ENCODE data around the gene SMTNL2.
"Not testable (repeated sequence)": the region's sequence is repeated elsewhere in the genome, so short reads cannot be mapped to it uniquely, and the experiment has no call there.

SMTNL2 gene

GRCh38 chr17:4572131-4572530 is 12.2 kb upstream of the SMTNL2 start:
- Mint-ChIP-seq H3K4me3 (no peak overlapping the region), H3K27ac (no peak overlapping the region), H3K4me1 (peaks cover 14% of the 10 kb centered on the region), H3K9me3 (no peaks in the 10 kb centered on the region), H3K36me3 (no peaks in the 10 kb centered on the region), H3K27me3 (no peaks in the 10 kb centered on the region)

- H3K4me1 Mint-ChIP-seq: peaks cover 14% of the 10 kb centered on the region
- no peaks in the 10 kb centered on the region for H3K36me3 Mint-ChIP-seq
- H3K27me3 Mint-ChIP-seq: no peaks in the 10 kb centered on the region
- H3K4me3 Mint-ChIP-seq: no peak overlapping the region
- no peaks in the 10 kb centered on the region for H3K9me3 Mint-ChIP-seq
- peak overlapping the region; percentile 80 for H3K27ac Mint-ChIP-seq
These were observed 11.2 kb upstream of the SMTNL2 start for GRCh38 chr17:4573115-4573514.

GRCh38 chr17:4573669-4574068 is 10.7 kb upstream of the SMTNL2 start:
- no peak overlapping the region for H3K4me3 Mint-ChIP-seq
- H3K4me1 Mint-ChIP-seq: peaks cover 14% of the 10 kb centered on the region
- H3K36me3 Mint-ChIP-seq: no peaks in the 10 kb centered on the region
- H3K9me3 Mint-ChIP-seq: no peaks in the 10 kb centered on the region
- peak overlapping the region; percentile 80 for H3K27ac Mint-ChIP-seq
- no peaks in the 10 kb centered on the region for H3K27me3 Mint-ChIP-seq

DNA sequence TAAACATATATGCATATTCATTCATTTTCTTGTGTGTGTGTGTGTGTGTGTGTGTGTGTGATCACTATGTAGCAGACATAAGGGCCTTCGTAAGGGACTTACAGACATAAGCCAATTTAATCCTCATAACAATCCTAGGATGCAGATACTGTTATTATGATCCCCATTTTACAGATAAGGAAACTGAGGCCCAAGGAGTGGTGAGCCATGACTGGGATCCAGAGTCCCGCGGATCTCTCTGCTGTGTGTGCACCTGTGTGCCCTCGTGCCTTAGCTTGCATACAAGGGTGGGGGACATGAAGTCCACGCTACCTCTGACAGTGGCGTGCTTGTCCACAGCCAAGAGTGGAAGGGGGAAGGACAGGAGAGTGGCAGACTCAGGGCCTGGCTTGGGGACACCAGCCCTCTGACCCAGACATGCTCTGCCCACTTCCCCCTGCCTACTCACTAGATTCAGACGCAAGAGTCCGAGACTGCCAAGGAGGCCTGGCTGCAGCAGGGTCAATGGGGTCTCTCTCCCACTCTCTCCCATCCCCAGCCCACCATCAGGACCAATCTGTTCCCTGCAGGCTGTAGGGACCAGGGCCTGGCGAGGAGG is 9.8 kb upstream of the SMTNL2 start:
- Mint-ChIP-seq H3K27ac (no peak overlapping the region), H3K27me3 (no peaks in the 10 kb centered on the region), H3K4me1 (peaks cover 14% of the 10 kb centered on the region), H3K4me3 (no peak overlapping the region), H3K36me3 (no peaks in the 10 kb centered on the region), H3K9me3 (no peaks in the 10 kb centered on the region)

GRCh38 chr17:4576161-4576558 is 8.2 kb upstream of the SMTNL2 start:
- Mint-ChIP-seq H3K4me3 (no peak overlapping the region), H3K27me3 (no peaks in the 10 kb centered on the region), H3K9me3 (no peaks in the 10 kb centered on the region), H3K27ac (no peak overlapping the region), H3K4me1 (peaks cover 14% of the 10 kb centered on the region), H3K36me3 (no peaks in the 10 kb centered on the region)

DNA sequence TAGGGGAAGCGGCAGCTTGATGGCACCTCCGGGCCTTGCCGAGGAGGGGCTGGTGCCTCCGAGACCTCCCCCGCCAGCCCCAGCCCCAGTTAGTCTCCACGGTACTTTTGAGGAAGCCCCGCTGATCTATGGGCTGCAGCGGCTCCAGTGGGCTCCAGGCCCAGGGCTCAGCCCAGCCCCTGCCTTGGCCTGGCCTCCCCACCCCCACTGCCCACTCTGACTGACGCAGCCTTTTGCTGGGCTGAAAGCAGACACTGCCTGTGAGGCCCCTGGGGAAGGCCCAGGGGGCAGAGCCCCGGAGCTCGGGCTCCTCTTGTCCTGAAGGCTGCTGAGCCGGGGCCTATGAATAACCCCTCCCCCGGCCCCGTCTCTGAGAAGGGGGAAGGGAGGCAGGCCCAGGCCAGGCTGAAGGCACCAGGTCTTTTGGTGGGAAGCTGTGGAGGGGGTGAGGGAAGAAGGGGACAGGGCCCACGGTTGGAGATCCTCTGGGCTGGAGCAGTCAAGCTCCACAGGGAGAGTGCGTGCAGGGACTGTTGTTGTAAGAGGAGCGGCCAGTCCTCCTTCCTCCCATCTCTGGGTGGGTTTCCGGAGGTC is 7.5 kb upstream of the SMTNL2 start:
- Mint-ChIP-seq H3K9me3 (no peaks in the 10 kb centered on the region), H3K4me3 (no peak overlapping the region)

GRCh38 chr17:4577386-4577993 is 6.8 kb upstream of the SMTNL2 start:
- Mint-ChIP-seq H3K36me3 (no peaks in the 10 kb centered on the region), H3K27ac (no peak overlapping the region), H3K4me3 (no peak overlapping the region), H3K4me1 (peaks cover 14% of the 10 kb centered on the region), H3K27me3 (no peaks in the 10 kb centered on the region), H3K9me3 (no peaks in the 10 kb centered on the region)

More for the DNA sequence above, 7.5 kb upstream of the SMTNL2 start:
- H3K27ac Mint-ChIP-seq: no peak overlapping the region
- no peaks in the 10 kb centered on the region for H3K27me3 Mint-ChIP-seq
- peaks cover 14% of the 10 kb centered on the region for H3K4me1 Mint-ChIP-seq
- no peaks in the 10 kb centered on the region for H3K36me3 Mint-ChIP-seq

DNA sequence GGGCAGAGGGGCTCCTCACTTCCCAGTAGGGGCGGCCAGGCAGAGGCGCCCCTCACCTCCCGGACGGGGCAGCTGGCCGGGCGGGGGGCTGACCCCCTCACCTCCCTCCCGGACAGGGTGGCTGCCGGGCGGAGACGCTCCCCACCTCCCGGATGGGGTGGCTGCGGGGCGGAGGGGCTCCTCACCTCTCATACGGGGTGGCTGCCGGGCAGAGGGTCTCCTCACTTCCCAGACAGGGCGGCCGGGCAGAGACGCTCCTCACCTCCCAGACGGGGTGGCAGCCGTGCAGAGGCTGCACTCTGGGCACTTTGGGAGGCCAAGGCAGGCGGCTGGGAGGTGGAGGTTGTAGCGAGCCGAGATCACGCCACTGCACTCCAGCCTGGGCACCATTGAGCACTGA is 6.0 kb upstream of the SMTNL2 start:
- not testable (repeated sequence) for H3K27me3 Mint-ChIP-seq, H3K4me1 Mint-ChIP-seq, H3K9me3 Mint-ChIP-seq, H3K36me3 Mint-ChIP-seq, H3K4me3 Mint-ChIP-seq, H3K27ac Mint-ChIP-seq

- Mint-ChIP-seq H3K4me1 (peaks cover 7% of the 10 kb centered on the region), H3K9me3 (no peaks in the 10 kb centered on the region), H3K27ac (no peak overlapping the region), H3K36me3 (no peaks in the 10 kb centered on the region), H3K27me3 (peaks cover 8% of the 10 kb centered on the region), H3K4me3 (no peak overlapping the region)
These were observed 4.7 kb upstream of the SMTNL2 start for GRCh38 chr17:4579678-4580077.

DNA sequence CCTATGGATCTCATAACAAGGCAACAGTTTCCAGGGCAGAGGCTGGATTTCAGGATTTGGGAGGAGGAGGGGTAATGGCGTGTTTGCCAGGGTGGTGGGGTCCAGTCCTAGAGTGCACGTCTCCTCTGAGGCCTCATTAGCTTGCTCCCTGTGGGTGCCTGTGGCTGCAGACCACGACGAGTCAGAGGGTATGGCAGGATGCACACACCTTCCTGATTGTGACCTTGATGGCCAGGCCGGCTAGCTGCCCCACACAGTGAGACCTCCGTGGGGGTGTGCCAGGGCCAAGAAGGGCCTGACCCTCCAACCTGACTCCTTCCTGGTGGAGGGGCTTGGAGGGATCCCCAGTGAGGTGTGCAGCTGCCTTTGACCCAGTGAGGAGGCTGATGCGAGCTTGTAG is 4.0 kb upstream of the SMTNL2 start:
- H3K9me3 Mint-ChIP-seq: no peaks in the 10 kb centered on the region
- no peak overlapping the region for H3K4me3 Mint-ChIP-seq
- H3K27ac Mint-ChIP-seq: no peak overlapping the region
- H3K27me3 Mint-ChIP-seq: peaks cover 12% of the 10 kb centered on the region
- H3K4me1 Mint-ChIP-seq: peaks cover 10% of the 10 kb centered on the region
- H3K36me3 Mint-ChIP-seq: no peaks in the 10 kb centered on the region

GRCh38 chr17:4582101-4582501 is 2.2 kb upstream of the SMTNL2 start:
- Mint-ChIP-seq H3K27ac (no peak overlapping the region), H3K4me3 (no peak overlapping the region), H3K4me1 (peaks cover 10% of the 10 kb centered on the region), H3K27me3 (peaks cover 18% of the 10 kb centered on the region), H3K9me3 (no peaks in the 10 kb centered on the region), H3K36me3 (no peaks in the 10 kb centered on the region)

DNA sequence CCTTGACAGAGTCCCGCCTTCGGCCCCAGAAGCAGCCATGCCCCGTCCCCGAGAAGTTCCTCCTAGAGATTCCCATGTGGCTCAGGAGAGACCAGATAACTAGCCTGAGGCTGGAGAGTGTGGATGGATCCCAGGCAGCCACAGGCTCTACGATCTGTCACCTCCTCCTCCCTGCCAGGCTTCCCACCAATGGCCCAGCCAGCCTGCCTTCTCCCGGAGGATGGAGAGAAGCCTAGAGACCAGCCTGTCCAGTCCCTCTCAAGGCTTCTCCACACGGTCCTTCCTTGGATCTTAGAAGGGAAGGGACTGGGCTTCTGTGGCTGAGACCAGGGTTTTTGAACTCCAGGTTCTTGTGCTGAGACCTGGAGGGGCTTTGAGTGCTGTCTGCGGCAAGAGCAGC is 1.6 kb upstream of the SMTNL2 start:
- H3K27me3 Mint-ChIP-seq: peaks cover 18% of the 10 kb centered on the region
- H3K27ac Mint-ChIP-seq: no peak overlapping the region
- H3K4me3 Mint-ChIP-seq: no peak overlapping the region
- H3K36me3 Mint-ChIP-seq: no peaks in the 10 kb centered on the region
- peaks cover 10% of the 10 kb centered on the region for H3K4me1 Mint-ChIP-seq
- H3K9me3 Mint-ChIP-seq: no peaks in the 10 kb centered on the region

DNA sequence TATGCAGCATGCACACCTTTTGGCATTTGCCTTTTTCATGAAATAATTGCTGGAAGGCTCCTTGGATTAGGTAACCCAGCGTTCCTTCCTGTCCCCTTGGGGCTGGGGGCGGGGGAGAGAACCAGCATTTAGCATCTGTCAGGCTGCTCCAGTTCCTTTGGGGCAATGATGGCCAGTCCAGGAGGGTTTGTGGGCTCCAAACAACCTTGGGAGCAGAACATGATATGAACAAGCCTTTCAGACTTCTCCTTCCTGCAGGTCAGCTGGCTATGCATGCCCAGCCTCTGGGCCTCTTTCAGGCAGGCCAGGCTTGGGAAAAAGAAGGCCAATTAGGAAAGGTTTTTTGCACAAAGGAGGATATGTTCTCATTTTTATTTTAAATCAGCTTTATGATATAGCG is 1.1 kb upstream of the SMTNL2 start:
- no peaks in the 10 kb centered on the region for H3K36me3 Mint-ChIP-seq
- H3K9me3 Mint-ChIP-seq: no peaks in the 10 kb centered on the region
- H3K4me1 Mint-ChIP-seq: peaks cover 10% of the 10 kb centered on the region
- H3K27me3 Mint-ChIP-seq: peaks cover 18% of the 10 kb centered on the region
- H3K27ac Mint-ChIP-seq: no peak overlapping the region
- H3K4me3 Mint-ChIP-seq: no peak overlapping the region

DNA sequence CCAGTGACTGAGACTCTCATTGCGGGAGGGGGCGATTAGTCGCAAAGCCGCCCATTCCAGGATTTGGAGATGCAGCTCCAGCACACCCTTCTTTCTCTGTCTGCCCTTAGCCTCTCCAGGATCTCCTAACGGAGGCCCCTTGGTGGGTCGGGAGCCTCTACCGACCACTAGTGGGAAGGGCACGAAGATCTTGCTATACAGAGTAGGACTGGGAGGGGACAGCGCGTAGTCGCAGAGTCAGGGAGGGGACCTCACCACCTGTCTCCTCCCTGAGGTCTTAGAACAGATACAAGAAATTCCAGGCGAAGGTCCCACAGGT is 588 bp upstream of the SMTNL2 start:
- Mint-ChIP-seq H3K27me3 (peaks cover 18% of the 10 kb centered on the region), H3K27ac (no peak overlapping the region), H3K4me1 (peaks cover 10% of the 10 kb centered on the region), H3K36me3 (no peaks in the 10 kb centered on the region), H3K4me3 (peak overlapping the region; percentile 86), H3K9me3 (no peaks in the 10 kb centered on the region)

GRCh38 chr17:4584917-4585637 is 748 bp downstream of the SMTNL2 start:
- H3K4me1 Mint-ChIP-seq: peaks cover 10% of the 10 kb centered on the region
- no peak overlapping the region for H3K27ac Mint-ChIP-seq
- H3K36me3 Mint-ChIP-seq: no peaks in the 10 kb centered on the region
- H3K27me3 Mint-ChIP-seq: peaks cover 18% of the 10 kb centered on the region
- H3K9me3 Mint-ChIP-seq: no peaks in the 10 kb centered on the region
- H3K4me3 Mint-ChIP-seq: peak overlapping the region; percentile 78

GRCh38 chr17:4585638-4585994 is 1.3 kb downstream of the SMTNL2 start:
- peaks cover 10% of the 10 kb centered on the region for H3K4me1 Mint-ChIP-seq
- H3K27me3 Mint-ChIP-seq: peaks cover 18% of the 10 kb centered on the region
- no peak overlapping the region for H3K4me3 Mint-ChIP-seq
- H3K9me3 Mint-ChIP-seq: no peaks in the 10 kb centered on the region
- no peaks in the 10 kb centered on the region for H3K36me3 Mint-ChIP-seq
- no peak overlapping the region for H3K27ac Mint-ChIP-seq

Measured in activated naive CD4-positive, alpha-beta T cell treated with anti-CD3 and anti-CD28 coated beads, Interleukin-2, amount 50 U/mL, for 24 hours (primary cell).